HG02840 (cell line): Measurements from ENCODE around the gene C4orf50.

Source experiments
- ATAC-seq: cut with Tn5 transposase; IDR thresholded peaks from one replicate; pipeline ENCODE4 v1.9.1; 2021; ENCODE audit warnings: mild to moderate bottlenecking, moderate library complexity, moderate number of reproducible peaks; ENCODE audit not compliant: unreplicated experiment, low FRiP score

The C4orf50 gene

DNA sequence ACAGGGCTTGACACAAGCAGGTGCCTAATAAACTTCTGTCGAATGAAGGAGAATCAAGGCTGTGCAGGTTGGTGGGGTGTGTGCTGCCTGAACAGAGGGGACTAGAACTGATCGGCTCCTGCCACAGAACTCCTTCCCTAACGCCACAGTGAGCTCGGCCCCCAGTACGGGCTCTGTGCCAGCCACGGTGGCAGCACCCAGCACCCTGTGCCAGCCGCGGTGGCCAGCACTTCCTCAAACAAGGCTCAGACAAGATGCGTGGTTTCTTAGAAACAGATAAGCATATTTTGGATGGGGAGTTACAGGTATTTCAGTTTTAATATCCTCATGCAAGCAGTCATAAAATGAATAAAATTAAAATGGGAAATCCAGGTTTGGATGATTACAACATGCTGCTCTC lies 26.0 kb upstream of the C4orf50 start:
- ATAC-seq = no peak

DNA sequence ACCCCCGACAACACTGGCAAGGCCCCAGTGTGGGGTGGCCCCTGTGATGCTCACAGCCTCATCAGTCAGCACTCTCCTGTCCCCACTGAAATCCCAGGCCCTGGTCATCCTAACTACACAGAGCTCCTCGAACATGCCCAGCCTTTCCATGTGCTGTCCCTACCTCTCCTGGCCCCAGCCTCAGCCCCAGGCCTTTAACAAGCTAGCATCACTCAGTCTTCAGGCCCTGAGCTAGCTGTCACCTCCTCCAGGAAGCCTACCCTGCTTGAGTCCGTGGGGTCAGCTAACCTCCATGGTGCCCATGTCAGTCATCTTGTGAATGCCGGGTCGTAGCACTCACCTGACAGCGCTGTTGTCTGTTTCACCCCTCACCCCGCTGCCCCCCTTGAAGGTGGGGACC lies 25.6 kb upstream of the C4orf50 start:
- ATAC-seq = no peak

DNA sequence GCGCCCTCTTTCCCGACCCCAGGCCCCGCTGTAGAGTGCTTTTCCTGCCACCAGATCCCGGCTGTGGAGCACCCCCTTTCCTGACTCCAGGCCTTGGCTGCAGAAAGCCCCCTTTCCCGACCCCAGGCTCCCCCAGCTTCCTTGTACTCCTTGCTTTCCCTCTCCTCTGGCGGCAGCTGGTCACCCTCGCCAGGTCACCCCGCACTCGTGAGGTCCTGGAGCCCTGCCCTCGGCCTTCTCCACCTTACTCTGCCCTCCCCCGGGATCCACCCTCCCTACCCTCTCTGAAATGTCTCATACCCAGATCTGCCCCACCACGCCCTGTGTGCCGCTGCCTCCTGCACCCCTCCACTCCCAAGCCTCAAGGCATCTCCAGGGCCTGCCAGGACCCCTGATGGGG lies 25.0 kb upstream of the C4orf50 start:
- no peak for ATAC-seq

DNA sequence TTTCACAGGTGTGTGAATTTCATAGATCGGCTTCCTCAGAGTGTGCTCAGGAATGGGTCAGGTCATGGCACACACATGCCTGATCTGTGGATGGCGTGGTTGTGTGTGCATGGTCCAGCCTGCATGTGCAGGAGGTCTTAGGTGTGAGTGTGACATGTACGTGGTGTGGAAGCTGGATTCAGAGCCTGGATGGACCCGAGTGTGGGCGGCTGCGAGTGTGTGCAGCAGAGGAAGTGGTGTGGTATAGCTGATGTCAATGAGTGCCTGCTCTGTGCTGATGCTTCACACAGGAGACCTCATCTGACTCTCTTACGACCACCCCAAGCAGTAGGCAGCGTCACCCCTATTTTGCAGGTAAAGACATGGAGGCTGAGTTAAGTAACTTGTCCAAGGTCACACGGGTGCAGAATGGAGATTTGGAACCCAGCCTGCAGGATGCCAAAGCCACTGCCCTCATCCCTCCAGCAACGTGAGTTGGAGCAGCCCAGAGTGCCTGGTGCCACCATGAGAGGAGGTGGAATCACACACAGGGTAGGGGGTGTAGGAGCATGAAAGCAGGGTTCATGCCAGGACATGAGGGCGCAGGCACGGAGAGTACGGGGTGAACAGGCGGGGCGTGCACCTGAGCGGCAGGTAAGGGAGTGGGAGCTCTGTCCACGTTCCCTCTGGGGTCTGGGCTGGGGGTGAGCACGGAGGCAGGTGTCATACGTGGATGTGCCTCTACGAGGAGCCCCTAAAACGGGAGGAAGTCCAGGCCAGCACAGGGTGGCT lies 24.2 kb upstream of the C4orf50 start:
- no peak for ATAC-seq

DNA sequence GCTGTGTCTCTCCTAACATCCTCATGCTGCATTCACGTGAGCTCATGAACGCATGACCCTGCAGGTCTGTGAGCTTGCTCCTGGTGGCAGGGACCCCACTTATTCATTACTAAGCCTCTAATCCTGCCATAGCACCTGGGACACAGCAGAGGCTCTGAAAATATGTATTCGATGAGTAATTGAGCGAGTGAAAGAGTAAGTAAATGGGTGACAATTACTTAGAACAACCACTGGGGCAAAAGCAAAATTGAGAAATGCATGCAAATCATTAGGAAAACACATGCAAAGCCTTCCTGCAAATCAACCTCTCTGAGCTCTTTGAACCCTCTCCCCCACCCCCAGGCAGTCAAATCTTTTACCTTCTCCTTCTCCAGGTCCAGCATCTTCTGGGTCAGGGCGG lies 23.6 kb upstream of the C4orf50 start:
- no peak for ATAC-seq

DNA sequence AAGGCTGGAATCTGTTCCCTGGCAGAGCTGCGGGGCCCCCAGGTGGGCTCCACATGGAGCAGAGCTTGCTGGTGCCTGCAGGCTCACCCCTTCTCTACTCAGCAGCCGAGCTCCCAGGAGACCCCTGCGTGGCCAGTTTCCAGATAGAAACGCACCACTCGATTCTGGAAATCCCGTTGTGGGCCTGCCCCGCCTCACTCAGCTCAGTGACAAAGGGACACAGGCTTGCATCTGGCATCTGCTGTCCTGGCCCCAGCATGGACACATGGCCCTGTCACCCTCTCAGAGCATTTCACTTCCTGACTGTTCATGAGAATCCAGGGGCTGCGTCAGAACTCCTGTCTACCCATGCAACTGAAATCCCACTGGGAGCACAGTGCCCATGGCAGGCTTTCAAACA lies 20.5 kb upstream of the C4orf50 start:
- no peak for ATAC-seq

DNA sequence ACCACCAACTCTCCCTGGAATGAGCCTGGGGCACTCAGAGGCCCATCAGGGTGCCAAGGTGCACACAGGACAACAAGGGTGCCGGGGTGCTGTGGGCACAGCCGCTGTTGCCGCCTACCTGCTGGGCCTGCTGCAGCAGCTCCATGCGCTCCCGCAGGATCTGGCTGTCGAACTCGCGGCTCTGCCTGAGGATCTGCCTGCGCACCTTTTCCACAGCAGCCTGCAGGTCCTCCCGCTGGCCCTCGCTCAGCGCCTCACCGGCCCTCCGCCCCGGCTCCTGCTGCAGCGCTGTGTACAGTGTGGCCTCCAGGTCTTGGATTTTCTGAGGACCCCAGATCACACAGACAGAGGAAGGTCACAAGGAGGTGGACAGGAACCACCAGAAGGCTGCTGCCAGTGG lies 17.6 kb upstream of the C4orf50 start:
- ATAC-seq = no peak

DNA sequence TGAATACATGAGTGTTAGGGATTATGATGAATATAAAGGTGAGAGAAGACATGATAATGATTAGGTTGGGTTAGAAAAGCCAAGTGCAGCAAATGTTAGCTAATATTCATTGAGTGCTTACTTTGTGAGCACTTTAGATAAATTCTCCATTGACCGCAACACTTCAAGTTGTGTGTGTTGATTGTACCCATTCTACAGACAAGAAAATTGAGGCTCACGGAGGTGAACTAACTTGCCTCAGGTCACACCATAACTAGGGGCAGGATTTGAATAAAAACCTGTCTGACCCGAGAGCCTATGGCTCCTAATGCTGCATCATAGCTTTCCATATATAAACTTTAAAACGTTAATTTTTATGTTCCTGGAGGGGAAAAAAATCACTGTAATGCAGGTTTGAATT lies 15.2 kb upstream of the C4orf50 start:
- ATAC-seq = no peak

DNA sequence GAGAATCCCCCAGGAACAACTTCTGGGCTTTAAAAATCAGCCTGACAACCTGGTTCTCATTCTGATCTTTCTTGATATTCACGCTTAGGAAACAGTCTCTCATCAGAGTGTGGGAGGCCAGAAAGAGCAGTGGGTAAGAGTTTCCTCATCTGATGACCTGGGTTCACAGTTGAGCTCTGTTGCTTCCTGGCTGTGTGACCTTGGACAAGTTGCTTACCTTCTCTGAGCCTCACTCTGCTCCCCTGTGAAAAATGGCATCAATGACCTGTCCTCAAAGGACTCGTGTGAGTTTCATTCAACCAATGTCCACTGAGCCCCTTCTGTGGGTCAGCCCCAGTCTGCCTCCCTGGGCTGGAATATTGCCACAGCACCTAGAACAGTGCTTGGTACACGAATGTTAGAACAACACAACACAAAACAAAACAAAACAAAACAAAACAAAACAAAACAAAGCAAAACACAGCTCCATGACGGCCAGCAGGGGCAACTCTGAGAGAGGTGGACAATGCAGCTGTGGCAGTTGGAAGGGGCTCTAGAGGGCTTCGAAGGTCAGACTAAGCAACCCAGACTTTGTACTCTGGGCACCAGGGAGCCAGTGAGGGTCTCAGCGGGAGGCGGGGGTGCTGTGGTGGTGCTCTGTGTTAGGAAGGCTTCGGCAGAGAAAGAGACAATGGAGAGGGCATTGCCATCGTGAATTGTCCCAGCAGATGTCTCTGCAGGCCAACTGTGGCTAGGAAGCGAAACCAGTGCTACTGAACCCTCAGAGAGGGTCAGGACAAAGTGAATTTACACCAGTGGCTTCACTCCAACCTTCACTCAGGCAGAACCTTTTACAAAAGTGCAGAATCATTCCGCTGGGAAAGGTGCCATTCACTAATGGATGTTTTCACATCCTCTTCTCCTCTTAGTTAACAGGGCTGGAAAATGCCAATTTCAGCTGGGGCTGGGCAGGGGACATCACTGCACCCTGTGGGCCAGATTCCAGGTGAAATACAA lies 14.3 kb upstream of the C4orf50 start:
- ATAC-seq = no peak

DNA sequence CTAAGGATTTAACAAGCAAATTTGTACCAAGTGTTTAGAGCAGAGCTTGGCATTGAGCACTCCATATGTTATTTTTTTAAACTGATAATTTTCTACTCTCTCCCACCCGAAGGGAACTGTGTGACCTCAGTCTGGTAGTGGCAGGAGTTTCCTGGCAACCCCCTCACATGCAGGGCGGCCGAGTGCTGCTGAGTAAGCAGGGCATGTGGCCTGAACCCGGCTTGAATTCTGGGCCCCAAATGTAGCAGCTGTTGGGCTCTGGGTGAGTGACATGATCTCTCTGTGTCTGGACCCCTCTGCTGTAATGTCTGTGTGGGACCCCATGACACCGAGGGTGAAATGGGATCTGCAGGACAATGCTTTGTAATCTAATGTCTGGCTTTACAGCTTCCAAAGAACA lies 13.6 kb upstream of the C4orf50 start:
- no peak for ATAC-seq

DNA sequence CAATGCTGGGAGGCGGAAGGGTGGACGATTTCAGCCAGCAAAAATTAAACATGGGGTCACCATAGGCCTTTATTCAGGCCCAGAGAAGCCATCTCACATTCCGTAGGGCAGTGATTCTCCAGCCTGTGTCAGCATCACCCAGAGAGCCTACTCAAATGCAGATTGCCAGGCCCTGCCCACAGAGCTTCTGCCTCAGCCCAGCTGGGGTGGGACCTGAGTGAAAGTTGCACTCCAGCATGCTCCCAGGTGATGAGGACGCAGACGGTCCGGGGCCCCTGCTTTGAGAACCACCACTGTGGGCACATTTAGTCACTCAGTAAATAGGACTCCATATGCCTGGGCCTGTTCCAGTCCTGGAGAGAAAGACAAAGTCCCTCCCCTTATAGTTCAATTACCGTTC lies 12.4 kb upstream of the C4orf50 start:
- ATAC-seq = no peak

DNA sequence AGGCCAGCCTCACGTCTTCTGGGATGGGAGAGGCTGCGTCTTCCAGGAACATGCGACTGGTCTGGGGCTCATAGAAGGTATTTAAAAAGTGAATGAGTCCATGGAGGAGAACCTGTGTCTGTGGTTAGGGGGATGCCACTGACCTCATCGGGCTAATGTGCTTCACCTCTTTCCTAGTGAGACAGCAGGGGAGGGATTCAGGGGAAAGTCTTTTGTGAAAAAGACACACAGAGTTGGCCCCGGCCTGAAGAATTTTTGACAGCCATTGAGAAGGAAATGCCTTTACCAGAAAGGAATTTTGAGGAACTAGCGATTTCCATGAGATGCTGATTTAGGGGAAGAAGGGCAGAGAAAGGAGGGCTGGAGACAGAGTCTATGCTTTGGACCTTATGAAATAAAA lies 11.0 kb upstream of the C4orf50 start:
- ATAC-seq = no peak

DNA sequence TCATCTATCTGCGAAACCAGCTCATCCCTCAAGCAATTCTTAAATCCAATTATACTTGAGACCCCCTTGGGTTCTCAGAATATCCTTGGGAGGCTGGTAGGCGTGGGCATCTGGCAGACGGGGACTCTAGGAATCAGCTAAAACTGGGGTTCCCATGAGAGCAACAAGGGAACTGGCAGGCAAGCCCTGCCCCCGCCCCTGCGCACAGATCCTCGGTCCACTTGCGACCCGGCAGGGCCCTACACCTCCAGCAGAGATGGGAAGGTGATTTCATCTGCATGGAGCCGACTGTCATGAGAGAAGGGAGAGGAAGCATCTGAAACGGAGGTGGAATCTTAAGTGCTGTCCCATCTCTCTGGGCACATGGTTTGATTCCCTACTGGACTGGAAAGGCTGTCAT lies 9.9 kb upstream of the C4orf50 start:
- no peak for ATAC-seq

DNA sequence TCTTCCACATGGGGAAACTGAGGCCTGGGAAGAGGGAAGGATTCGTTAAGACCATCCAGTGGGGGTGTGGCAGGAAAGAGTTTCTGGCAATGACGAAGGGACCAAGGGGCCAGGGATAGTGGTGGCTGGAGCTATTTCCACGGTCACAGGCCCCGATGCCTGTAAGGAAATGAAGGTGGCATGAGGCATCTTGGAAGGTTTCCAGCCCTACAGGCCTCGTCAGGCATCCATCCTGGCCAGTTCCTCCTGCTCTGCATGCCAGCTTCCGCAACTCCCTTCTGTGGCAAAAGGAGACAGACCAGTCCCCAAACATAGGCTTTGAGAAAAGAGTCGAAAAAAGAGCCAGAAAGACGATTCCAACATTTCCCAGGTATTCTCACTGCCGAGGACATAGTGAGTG lies 9.2 kb upstream of the C4orf50 start:
- no peak for ATAC-seq

DNA sequence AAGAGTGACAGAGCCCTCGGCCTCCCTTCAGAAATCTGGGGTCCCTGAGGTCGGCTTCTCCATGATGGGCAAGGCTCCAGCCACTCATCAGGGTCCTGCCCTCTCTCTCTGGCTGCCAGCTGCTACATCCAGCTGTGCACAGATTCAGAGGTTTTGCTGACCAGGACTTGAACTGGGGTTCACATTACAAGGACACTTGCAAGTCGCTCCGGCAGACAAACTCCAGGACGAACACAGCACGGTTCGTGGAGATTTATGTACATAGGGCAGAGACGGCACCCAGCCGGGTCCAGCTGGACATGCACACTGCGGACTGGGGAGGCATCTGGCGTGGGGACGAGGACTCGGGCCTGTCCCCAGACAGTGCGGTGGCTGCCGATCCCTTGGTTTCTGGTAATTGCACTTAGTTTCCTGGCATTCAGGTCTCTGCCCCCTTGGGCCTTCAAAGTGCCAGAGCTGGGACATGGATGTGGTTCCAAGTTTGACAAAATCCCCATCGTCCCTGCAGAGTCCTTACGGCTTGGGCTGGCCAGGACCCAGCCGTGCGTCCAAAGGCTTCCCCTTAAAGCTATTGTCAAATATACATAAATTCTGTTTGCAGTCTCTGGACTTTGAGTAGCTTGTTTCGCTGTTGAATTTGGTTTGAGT lies 6.2 kb upstream of the C4orf50 start:
- ATAC-seq = no peak

DNA sequence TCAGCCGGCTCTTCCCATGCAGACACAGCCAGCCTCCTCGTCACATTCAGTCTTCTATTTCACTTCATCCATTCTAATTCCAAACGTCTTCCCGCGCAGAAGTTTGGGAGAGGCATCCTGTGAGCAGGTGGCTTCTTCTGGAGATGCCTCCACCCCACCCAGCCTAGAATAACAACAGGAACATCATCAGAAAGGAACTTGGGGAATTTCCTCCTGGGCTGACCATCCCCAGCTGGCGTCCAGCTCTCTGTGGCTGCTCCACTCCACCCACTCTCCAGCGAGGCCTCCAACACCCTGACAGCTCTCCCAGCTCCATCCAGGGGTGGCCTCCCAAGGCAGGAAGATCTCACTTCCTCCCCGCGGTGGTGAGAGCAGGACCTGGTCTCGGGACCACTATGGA lies 5.5 kb upstream of the C4orf50 start:
- no peak for ATAC-seq

DNA sequence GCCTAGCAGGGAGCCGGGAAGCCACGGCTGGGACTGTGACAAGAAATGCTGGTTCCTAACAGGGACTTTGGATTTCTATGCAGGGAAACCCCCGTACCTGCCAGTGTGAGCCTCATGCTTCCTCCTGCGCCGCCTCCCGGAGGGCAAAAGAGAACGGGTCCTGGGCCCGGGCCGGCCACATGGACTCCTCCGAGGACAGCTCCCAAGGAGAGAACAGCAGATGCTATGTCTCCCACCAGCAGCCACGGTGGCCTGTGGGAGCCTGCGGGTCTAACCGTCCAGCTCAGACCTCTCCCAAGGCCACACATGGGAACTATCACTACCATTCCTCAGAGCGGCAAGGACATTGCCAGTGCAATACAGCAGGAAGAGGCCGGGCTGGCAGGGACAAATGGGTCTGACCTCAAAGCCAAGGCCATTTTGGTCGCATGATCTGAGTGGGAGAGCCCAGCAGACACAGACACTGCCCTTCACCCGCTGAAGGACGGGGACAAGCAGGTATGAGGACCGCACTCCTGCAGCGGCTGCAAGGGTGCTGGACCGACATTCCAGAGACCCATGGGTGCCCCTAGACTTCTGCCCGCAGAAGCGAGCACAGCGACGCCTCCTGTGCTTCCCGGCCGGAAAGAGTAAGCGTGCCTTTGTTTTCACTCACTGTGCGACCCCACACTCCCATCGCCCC lies 4.5 kb upstream of the C4orf50 start:
- ATAC-seq = no peak

DNA sequence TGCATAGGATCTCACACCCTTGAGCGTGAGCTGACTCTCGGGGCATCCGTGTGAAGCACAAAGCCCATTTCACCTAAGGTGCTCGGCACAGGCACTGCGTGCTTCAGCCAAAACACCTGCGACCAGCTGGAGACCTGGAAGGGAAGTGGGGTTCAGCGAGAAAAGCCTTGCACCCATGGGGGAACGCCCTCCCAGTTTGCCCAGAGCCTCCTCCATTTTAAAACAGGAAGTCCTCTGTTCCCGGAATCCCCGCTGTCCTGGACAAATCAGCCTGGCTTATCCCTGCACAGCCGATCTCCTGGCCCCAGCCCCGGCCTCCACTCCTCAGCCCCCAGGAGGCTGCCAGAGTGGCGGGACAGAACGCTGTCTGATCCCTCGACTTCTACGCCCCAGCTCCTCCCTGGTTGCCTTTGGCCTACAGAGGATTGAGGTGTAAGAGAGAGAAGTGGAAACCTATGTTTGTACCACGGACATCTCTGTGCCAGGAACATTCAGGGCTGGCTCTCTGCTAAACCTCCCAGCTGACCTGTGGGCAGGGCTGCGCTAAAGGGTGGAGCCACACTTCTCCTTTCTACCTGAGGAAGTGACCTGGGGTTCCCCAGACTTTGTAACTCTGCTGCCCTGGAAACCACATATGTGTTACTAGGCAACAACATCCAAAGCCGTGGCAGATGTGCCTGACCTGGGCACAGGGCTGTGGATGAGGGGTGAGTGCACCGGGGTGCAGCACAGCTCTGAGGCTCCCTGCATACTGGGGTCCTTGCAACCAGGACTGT lies 3.8 kb upstream of the C4orf50 start:
- ATAC-seq = no peak

DNA sequence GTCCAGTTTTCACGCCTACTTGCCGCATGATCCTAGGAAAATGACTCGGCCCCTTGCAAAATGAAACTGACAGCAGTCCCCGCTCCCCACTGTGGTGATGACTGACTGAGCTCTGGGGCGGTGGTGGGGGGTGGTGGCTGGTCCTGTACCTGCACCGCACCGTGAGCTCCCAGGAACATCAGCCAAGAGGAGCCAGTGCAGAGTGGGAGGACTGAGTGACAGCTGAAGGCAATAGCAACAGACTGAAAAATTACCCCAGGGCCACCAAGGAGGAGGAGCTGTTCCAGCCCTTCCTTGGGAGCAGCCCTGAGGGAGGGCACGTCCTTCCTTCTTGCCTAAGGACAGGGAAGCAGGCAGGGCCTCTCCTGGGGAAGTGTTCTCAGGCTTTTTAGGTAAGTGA lies 2.4 kb upstream of the C4orf50 start:
- no peak for ATAC-seq
